Measurements from ENCODE around the gene RBM4B. TPM values are rescaled to one million over a fixed set of nuclear protein-coding genes. Genes with fewer than 3 reads are reported as not detected.

The RBM4B gene
- total and polyA plus RNA-seq, 4 donors, result 9.4 to 33.9 (median 11.1) TPM

GRCh38 chr11:66617155-66617834 is 60.4 kb downstream of the RBM4B start:
- Histone ChIP-seq H3K27me3 (ENCODE audit: control insufficient read depth in 3 of 3, insufficient read depth in 3 of 3, low read length in 2 of 3) (no peaks in the 10 kb centered on the region), H3K9me3 (ENCODE audit: control insufficient read depth in 4 of 4, insufficient read depth in 3 of 4, low read length in 3 of 4) (no peaks in the 10 kb centered on the region), H3K4me3 (peak overlapping the region; percentile 86), H3K27ac (ENCODE audit: low read depth in 1 of 2, low read length in 1 of 2) (peak overlapping the region; percentile 85 to 97), H3K9ac (ENCODE audit: insufficient read depth in 1 of 2, low read length in 2 of 2) (peak overlapping the region; percentile 79 to 98), H3K36me3 (ENCODE audit: control insufficient read depth in 4 of 4, insufficient read depth in 4 of 4, low read length in 4 of 4) (peaks cover 0 to 12% (median 5%) of the 10 kb centered on the region in 4 donors), H3K4me1 (ENCODE audit: control insufficient read depth in 5 of 5, insufficient read depth in 5 of 5, low read length in 5 of 5) (peaks cover 0 to 24% (median 12%) of the 10 kb centered on the region in 5 donors)
- no peak for DNase-seq
- peak; percentile 30 for ATAC-seq (ENCODE audit: insufficient read depth, low FRiP score)
- TF ChIP-seq CTCF (IDR thresholded peaks at IDR 0.05; ENCODE audit: control extremely low read depth, extremely low read depth), result no peak
- 0% methylated on average over 37 to 38 of the region's 38 CpGs for WGBS, 2 donors

- DNase-seq (peak; percentile 100), ATAC-seq (ENCODE audit: insufficient read depth, low FRiP score) (peak; percentile 95)
- Histone ChIP-seq H3K27me3 (ENCODE audit: control insufficient read depth in 3 of 3, insufficient read depth in 3 of 3, low read length in 2 of 3) (no peaks in the 10 kb centered on the region), H3K36me3 (ENCODE audit: control insufficient read depth in 4 of 4, insufficient read depth in 4 of 4, low read length in 4 of 4) (peaks cover 0 to 12% (median 5%) of the 10 kb centered on the region in 4 donors), H3K4me1 (ENCODE audit: control insufficient read depth in 5 of 5, insufficient read depth in 5 of 5, low read length in 5 of 5) (peaks cover 0 to 24% (median 12%) of the 10 kb centered on the region in 5 donors), H3K9ac (ENCODE audit: insufficient read depth in 1 of 2, low read length in 2 of 2) (peak within 1 kb of the TSS; percentile 93 to 98), H3K9me3 (ENCODE audit: control insufficient read depth in 4 of 4, insufficient read depth in 3 of 4, low read length in 3 of 4) (no peaks in the 10 kb centered on the region), H3K27ac (ENCODE audit: low read depth in 1 of 2, low read length in 1 of 2) (peak within 1 kb of the TSS; percentile 97 to 98), H3K4me3 (peak within 1 kb of the TSS; percentile 86)
- 0% methylated on average over 88 to 90 of the region's 90 CpGs for WGBS, 2 donors
- TF ChIP-seq CTCF (IDR thresholded peaks at IDR 0.05; ENCODE audit: control extremely low read depth, extremely low read depth), result no peak
Observed at GRCh38 chr11:66616379-66617154, 61.1 kb downstream of the RBM4B start, which contains the start of gene RBM14. RBM14 (plus strand) TSS chr11:66616630; CDS start chr11:66616721, 91 bp downstream.

Small RNA genes within 50 kb of the gene (small RNA-seq; reads per million reads assigned to genes)
- not detected for gene RN7SL12P (ENCODE audit: low replicate concordance)
- gene RNU4-39P (ENCODE audit: low replicate concordance), result not detected

Other genes starting within 250 kb of the RBM4B start
- gene MRPL11, start 239.0 kb downstream of the RBM4B start, total RNA-seq, result 10 to 100 TPM; 32.7 to 46.6 TPM
- 10 to 100 TPM; 35.8 to 56.8 TPM for gene MRPL11, start 239.0 kb downstream of the RBM4B start, polyA plus RNA-seq
- 10 to 100 TPM in 1 of 2 donors, 1 to 10 TPM in 1; 4.9 to 12.6 TPM for gene PELI3, start 211.0 kb downstream of the RBM4B start, total RNA-seq
- gene PELI3, start 211.0 kb downstream of the RBM4B start, polyA plus RNA-seq, result 1 to 10 TPM; 6.1 to 8.9 TPM
- gene DPP3, start 197.5 kb downstream of the RBM4B start, total RNA-seq, result 10 to 100 TPM; 25.5 to 76.3 TPM
- 10 to 100 TPM; 25.4 to 63.9 TPM for gene DPP3, start 197.5 kb downstream of the RBM4B start, polyA plus RNA-seq
- gene BBS1, start 167.3 kb downstream of the RBM4B start, total RNA-seq, result 10 to 100 TPM; 41.4 to 75.6 TPM
- 10 to 100 TPM; 12.5 to 17.3 TPM for gene BBS1, start 167.3 kb downstream of the RBM4B start, polyA plus RNA-seq
- 10 to 100 TPM in 1 of 2 donors, 1 to 10 TPM in 1; 6.8 to 21.6 TPM for gene ZDHHC24, start 131.8 kb downstream of the RBM4B start, total RNA-seq
- gene ZDHHC24, start 131.8 kb downstream of the RBM4B start, polyA plus RNA-seq, result 10 to 100 TPM; 10.7 to 12.3 TPM
- gene ACTN3, start 131.0 kb downstream of the RBM4B start, total RNA-seq, result under 1 TPM in 1 of 2 donors, not detected in 1; 0.15 TPM
- under 1 TPM; 0.04 to 0.07 TPM for gene ACTN3, start 131.0 kb downstream of the RBM4B start, polyA plus RNA-seq
- 10 to 100 TPM in 1 of 2 donors, 1 to 10 TPM in 1; 7.7 to 39.6 TPM for gene CTSF, start 109.3 kb downstream of the RBM4B start, total RNA-seq
- gene CTSF, start 109.3 kb downstream of the RBM4B start, polyA plus RNA-seq, result 1 to 10 TPM; 6.6 to 8.2 TPM
- gene CCDC87, start 84.8 kb downstream of the RBM4B start, total RNA-seq, result under 1 TPM; 0.28 to 0.67 TPM
- under 1 TPM; 0.12 to 0.15 TPM for gene CCDC87, start 84.8 kb downstream of the RBM4B start, polyA plus RNA-seq
- gene CCS, start 84.7 kb downstream of the RBM4B start, total RNA-seq, result 10 to 100 TPM; 35.9 to 36.5 TPM
- 10 to 100 TPM; 32.7 to 52.2 TPM for gene CCS, start 84.7 kb downstream of the RBM4B start, polyA plus RNA-seq
- 10 to 100 TPM; 67.8 to 96.3 TPM for gene RBM14, start 61.3 kb downstream of the RBM4B start, total RNA-seq
- gene RBM14, start 61.3 kb downstream of the RBM4B start, polyA plus RNA-seq, result 10 to 100 TPM; 34.1 to 38.0 TPM
- gene RBM4, start 39.2 kb downstream of the RBM4B start, total RNA-seq, result 100 to 1,000 TPM; 102 to 153 TPM
- 10 to 100 TPM; 77.2 to 98.8 TPM for gene RBM4, start 39.2 kb downstream of the RBM4B start, polyA plus RNA-seq
- gene SPTBN2, start 51.3 kb upstream of the RBM4B start, total RNA-seq, result 10 to 100 TPM; 13.2 to 16.1 TPM
- 1 to 10 TPM; 4.7 to 9.4 TPM for gene SPTBN2, start 51.3 kb upstream of the RBM4B start, polyA plus RNA-seq
- 10 to 100 TPM; 19.5 to 22.8 TPM for gene RCE1, start 165.6 kb upstream of the RBM4B start, total RNA-seq
- 10 to 100 TPM in 1 of 2 donors, 1 to 10 TPM in 1; 8.7 to 24.0 TPM for gene RCE1, start 165.6 kb upstream of the RBM4B start, polyA plus RNA-seq
- 10 to 100 TPM in 1 of 2 donors, 1 to 10 TPM in 1; 4.6 to 34.4 TPM for gene LRFN4, start 179.2 kb upstream of the RBM4B start, total RNA-seq
- 10 to 100 TPM; 15.0 to 15.6 TPM for gene LRFN4, start 179.2 kb upstream of the RBM4B start, polyA plus RNA-seq

Data from lung (tissue), 13 donors.